Esophagus muscularis mucosa (tissue), 4 donors: ENCODE measurements around the gene SLC5A5. TPM values are rescaled to one million over a fixed set of nuclear protein-coding genes. Genes with fewer than 3 reads are reported as not detected.
A peak's percentile ranks its signal among the peaks of the same experiment; 100 is the strongest.

ENCODE experiments used
- DNase-seq: peaks from one replicate; pipeline ENCODE4 v3.0.0-alpha.2; 2017; ENCODE audit errors: extremely low spot score
- H3K27ac ChIP-seq, 4 donors: fragments of 200-600 bp; sonication (generic); replicated peaks in 1 of 4; 1 replicate in 3 of 4; 2 replicates in 1 of 4; pipeline ENCODE4 v1.5.1; 2016 to 2019; ENCODE audit warnings: mild to moderate bottlenecking in 1 of 4
- H3K27me3 ChIP-seq, 4 donors: fragments of 200-600 bp; sonication (generic); one replicate each; pipeline versions ENCODE4 v1.5.1 to v1.6.0; 2016 to 2019
- H3K36me3 ChIP-seq, 4 donors: fragments of 200-600 bp; sonication (generic); one replicate each; pipeline ENCODE4 v1.5.1; 2016 to 2019
- H3K4me1 ChIP-seq, 4 donors: fragments of 200-600 bp; sonication (generic); one replicate each; pipeline ENCODE4 v1.5.1; 2016 to 2019
- H3K4me3 ChIP-seq, 4 donors: fragments of 200-600 bp; sonication (generic); 1 replicate in 2 of 4; 2 replicates in 2 of 4; pipeline ENCODE4 v1.5.1; 2016 to 2019; ENCODE audit warnings: mild to moderate bottlenecking in 4 of 4, moderate library complexity in 1 of 4
- H3K9me3 ChIP-seq, 4 donors: fragments of 200-600 bp; sonication (generic); 1 replicate in 3 of 4; 2 replicates in 1 of 4; pipeline ENCODE4 v1.5.1; 2016 to 2019
- EP300 ChIP-seq: sonication (generic); formaldehyde crosslinking; IDR thresholded peaks from one replicate; pipeline ENCODE4 v1.6.1; 2017; ENCODE audit warnings: antibody characterized with exemption
- POLR2A ChIP-seq: fragments of 450-650 bp; IDR thresholded peaks from one replicate; pipeline ENCODE4 v1.6.1; 2017; ENCODE audit warnings: antibody characterized with exemption, moderate library complexity, mild to moderate bottlenecking, low read depth
- POLR2AphosphoS5 ChIP-seq, 2 donors: sonication (generic); formaldehyde crosslinking; IDR thresholded peaks; one replicate each; pipeline ENCODE4 v1.6.1; 2017; ENCODE audit warnings: antibody characterized with exemption in 2 of 2
- WGBS: methylation state at CpG from one replicate; pipeline ENCODE4 v1.1.5; 2018; 5-methylcytosine and 5-hydroxymethylcytosine counted together
- intact Hi-C: fragments of 100-400 bp; cut with DNase I; formaldehyde crosslinking; loops from one replicate; pipeline ENCODE4 v1.15.1; 2023
- total RNA-seq, 4 donors: library from RNA; depleted of rRNA; stranded (reverse); fragments of >200 nt; gene quantifications; one replicate each; pipeline versions ENCODE4 v1.1.0 to v1.2.1, GENCODE V29; 2016
- TF ChIP-seq, protein P1 (sequence below), 3 experiments: fragments of 200-600 bp in 2 of 3; fragments of 450-650 bp in 1 of 3; sonication (generic) in 2 of 3; IDR thresholded peaks; one replicate each; pipeline ENCODE4 v1.5.1; 2017 to 2019; ENCODE audit warnings: antibody characterized with exemption in 3 of 3, mild to moderate bottlenecking in 2 of 3, moderate library complexity in 1 of 3

SLC5A5 gene
- total RNA-seq, 4 donors from 2014 or later, result 0.17 TPM; not detected in 3

DNA sequence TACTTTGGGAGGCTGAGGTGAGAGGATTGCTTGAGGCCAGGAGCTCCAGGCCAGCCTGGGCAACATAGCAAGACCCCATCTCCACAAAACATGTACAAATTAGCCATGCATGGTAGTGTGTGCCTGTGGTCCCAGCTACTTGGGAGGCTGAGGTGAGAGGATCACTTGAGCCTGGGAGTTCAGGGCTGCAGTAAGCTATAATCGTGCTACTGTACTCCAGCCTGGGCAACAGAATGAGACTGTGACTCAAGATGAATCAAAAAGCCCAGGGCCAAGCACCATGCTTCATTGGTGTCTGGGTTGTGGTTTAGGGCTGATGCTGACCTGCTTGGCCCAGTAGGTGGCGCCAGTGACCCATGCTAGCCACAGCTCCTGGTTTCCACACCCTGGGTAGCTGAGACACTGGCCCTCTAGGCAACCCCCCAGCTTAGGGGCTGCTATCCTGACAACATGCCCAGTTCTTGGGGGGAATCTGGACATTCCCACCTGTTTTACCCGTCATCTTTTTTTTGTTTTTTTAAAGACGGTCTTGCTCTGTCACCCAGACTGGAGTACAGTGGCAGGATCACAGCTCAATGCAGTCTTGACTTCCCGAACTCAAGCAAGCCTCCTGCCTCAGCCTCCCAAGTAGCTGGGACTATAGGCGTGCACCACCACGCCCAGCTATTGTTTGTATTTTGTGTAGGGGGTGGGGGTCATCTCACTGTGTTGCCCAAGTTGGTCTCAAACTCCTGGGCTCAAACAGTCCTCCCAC, 66.5 kb downstream of the SLC5A5 start:
- DNase-seq, result no peak
- peaks cover 8 to 81% (median 63%) of the 10 kb centered on the region in 4 donors for H3K36me3 ChIP-seq
- no peak overlapping the region for H3K27ac ChIP-seq
- H3K9me3 ChIP-seq, result no peaks in the 10 kb centered on the region
- H3K4me3 ChIP-seq, result no peak overlapping the region
- intact Hi-C loops, result loop anchor here (1.0 kb wide), 1 partner anchor 58 kb away; no protein-coding TSS in a partner anchor
- WGBS, result 58% methylated on average over 7 of the region's 7 CpGs
- H3K27me3 ChIP-seq, result no peaks in the 10 kb centered on the region
- peak in 1 of 2 donors; percentile 48 for TF ChIP-seq POLR2AphosphoS5 (IDR thresholded peaks at IDR 0.05)
- no peak for TF ChIP-seq POLR2A
- TF ChIP-seq, protein P1, sequence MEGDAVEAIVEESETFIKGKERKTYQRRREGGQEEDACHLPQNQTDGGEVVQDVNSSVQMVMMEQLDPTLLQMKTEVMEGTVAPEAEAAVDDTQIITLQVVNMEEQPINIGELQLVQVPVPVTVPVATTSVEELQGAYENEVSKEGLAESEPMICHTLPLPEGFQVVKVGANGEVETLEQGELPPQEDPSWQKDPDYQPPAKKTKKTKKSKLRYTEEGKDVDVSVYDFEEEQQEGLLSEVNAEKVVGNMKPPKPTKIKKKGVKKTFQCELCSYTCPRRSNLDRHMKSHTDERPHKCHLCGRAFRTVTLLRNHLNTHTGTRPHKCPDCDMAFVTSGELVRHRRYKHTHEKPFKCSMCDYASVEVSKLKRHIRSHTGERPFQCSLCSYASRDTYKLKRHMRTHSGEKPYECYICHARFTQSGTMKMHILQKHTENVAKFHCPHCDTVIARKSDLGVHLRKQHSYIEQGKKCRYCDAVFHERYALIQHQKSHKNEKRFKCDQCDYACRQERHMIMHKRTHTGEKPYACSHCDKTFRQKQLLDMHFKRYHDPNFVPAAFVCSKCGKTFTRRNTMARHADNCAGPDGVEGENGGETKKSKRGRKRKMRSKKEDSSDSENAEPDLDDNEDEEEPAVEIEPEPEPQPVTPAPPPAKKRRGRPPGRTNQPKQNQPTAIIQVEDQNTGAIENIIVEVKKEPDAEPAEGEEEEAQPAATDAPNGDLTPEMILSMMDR (IDR thresholded peaks at IDR 0.05), result peak; percentile 91 to 94 (median 93)
- TF ChIP-seq EP300, result no peak
- H3K4me1 ChIP-seq, result peaks cover 10 to 17% (median 15%) of the 10 kb centered on the region in 4 donors

DNA sequence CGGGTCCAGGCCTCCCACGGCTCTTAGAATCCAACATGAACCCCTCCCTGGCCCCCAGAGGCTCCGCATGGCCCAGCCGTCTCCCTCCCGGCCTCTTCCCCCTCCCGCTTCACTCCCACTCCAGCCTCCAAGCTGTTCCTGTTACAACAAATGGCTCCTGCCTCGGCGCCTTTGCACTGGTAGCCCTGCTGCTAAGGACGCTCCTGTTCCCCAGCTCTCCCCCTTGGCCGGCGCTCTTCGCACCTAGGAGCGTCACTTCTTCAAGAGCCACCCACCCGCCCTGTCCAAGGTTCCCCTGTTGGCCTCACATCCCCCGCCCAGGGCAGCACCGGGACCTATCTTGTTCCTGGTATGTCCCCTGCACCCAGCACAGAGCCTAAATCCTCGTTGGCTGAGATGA, 70.4 kb downstream of the SLC5A5 start:
- intact Hi-C loops, result loop anchor here (10.0 kb wide), 1 partner anchor 123 kb away; no protein-coding TSS in a partner anchor
- H3K36me3 ChIP-seq, result peaks cover 6 to 66% (median 56%) of the 10 kb centered on the region in 4 donors
- DNase-seq, result no peak
- H3K27ac ChIP-seq, result no peak overlapping the region
- 65% methylated on average over 17 of the region's 17 CpGs for WGBS
- TF ChIP-seq POLR2AphosphoS5 (IDR thresholded peaks at IDR 0.05) (no peak), POLR2A (no peak), EP300 (no peak)
- TF ChIP-seq, protein P1 (IDR thresholded peaks at IDR 0.05), result no peak
- H3K4me1 ChIP-seq, result peaks cover under 1 to 31% (median 26%) of the 10 kb centered on the region in 4 donors
- H3K9me3 ChIP-seq, result no peaks in the 10 kb centered on the region
- H3K27me3 ChIP-seq, result no peaks in the 10 kb centered on the region
- no peak overlapping the region for H3K4me3 ChIP-seq

DNA sequence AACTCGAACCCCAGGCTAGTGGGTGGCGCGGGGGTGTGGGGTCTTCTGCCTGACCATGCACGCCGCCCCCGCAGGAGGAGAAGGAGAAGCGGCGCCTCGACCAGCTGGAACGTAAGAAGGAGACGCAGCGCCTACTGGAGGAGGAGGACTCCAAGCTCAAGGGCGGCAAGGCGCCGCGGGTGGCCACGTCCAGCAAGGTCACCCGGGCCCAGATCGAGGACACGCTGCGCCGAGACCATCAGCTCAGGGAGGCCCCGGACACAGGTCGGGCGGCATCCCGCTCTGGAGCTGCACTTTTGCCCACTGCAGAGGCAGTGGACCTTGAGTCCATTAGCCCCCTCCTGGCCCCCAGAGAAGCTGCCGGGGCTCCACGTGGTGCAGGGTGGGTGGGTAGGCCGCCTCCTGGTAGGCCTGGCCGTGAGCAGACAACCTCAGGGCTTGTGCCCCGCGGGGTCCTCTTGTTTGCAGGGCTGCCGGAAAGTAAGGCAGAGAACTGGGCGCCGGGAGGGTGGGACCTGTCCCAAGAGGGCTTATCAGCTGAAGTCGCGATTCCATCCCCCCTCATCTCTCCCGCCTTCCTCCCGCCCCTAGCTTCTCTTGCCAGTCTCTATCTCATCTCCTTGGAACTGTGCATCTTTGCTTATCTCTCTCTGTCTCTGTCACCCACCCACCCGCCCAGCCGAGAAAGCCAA, 71.0 kb downstream of the SLC5A5 start:
- no peaks in the 10 kb centered on the region for H3K27me3 ChIP-seq
- no peak overlapping the region for H3K4me3 ChIP-seq
- no peaks in the 10 kb centered on the region for H3K9me3 ChIP-seq
- peaks cover 3 to 35% (median 30%) of the 10 kb centered on the region in 4 donors for H3K4me1 ChIP-seq
- intact Hi-C loops, result loop anchor here (10.0 kb wide), 1 partner anchor 122 kb away; no protein-coding TSS in a partner anchor
- DNase-seq, result no peak
- WGBS, result 78% methylated on average over 38 of the region's 41 CpGs
- peaks cover 6 to 61% (median 51%) of the 10 kb centered on the region in 4 donors for H3K36me3 ChIP-seq
- no peak overlapping the region for H3K27ac ChIP-seq
- TF ChIP-seq, protein P1 (IDR thresholded peaks at IDR 0.05), result no peak
- TF ChIP-seq POLR2A, result no peak
- no peak for TF ChIP-seq EP300
- TF ChIP-seq POLR2AphosphoS5 (IDR thresholded peaks at IDR 0.05), result no peak

DNA sequence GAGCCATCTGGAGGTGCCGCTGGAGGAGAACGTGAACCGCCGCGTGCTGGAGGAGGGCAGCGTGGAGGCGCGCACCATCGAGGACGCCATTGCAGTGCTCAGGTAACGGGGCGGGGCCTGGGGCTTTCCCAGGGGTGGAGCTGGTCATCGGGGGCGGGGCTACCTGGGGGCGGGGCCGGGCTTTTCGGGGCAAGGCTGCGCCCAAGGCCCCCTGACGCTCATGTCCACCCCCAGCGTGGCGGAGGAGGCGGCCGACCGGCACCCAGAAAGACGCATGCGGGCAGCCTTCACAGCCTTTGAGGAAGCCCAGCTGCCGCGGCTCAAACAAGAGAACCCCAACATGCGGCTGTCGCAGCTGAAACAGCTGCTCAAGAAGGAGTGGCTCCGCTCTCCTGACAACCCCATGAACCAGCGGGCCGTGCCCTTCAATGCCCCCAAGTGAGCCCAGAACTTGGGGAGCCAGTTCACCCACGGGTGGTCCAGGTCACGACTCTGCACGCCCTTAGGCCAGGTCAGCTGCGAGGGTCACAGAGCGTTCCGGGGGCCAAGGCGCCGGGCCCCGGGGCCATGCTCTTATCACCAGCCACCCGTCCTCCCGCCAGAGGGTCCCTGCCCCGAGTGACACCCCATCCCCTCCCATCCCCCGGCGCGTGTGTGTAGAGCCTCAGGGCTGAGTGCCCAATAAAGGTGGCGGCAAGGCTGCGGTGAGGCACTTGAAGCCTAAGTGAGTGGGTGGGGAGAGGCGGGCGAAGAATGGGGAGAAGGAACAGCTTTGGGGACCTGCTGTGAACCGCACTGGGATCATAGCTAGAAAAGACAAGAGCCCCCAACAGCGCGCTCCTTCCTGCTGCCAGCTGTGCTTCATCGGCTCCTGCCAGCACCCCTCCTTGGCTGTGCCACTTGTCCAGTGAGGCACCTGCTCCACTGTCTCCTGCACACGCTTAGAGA, 71.8 kb downstream of the SLC5A5 start:
- Histone ChIP-seq H3K27me3 (peaks cover 0 to 5% (median 0%) of the 10 kb centered on the region in 4 donors), H3K9me3 (no peaks in the 10 kb centered on the region), H3K36me3 (peaks cover 6 to 53% (median 46%) of the 10 kb centered on the region in 4 donors), H3K4me3 (no peak overlapping the region), H3K4me1 (peaks cover 5 to 40% (median 35%) of the 10 kb centered on the region in 4 donors), H3K27ac (peak overlapping the region in 2 of 4 donors; percentile 30 to 46)
- DNase-seq, result no peak
- TF ChIP-seq, protein P1 (IDR thresholded peaks at IDR 0.05), result no peak
- TF ChIP-seq POLR2AphosphoS5 (IDR thresholded peaks at IDR 0.05) (no peak), POLR2A (no peak)
- WGBS, result 79% methylated on average over 53 of the region's 57 CpGs
- intact Hi-C loops, result loop anchor here (10.0 kb wide), 1 partner anchor 121 kb away; no protein-coding TSS in a partner anchor
